ENCODE data around the gene FHIT. TPM values are rescaled to one million over a fixed set of nuclear protein-coding genes. Genes with fewer than 3 reads are reported as not detected.

The FHIT gene
- total RNA-seq, 1 donor from 2014 or later: 11.7 TPM

DNA sequence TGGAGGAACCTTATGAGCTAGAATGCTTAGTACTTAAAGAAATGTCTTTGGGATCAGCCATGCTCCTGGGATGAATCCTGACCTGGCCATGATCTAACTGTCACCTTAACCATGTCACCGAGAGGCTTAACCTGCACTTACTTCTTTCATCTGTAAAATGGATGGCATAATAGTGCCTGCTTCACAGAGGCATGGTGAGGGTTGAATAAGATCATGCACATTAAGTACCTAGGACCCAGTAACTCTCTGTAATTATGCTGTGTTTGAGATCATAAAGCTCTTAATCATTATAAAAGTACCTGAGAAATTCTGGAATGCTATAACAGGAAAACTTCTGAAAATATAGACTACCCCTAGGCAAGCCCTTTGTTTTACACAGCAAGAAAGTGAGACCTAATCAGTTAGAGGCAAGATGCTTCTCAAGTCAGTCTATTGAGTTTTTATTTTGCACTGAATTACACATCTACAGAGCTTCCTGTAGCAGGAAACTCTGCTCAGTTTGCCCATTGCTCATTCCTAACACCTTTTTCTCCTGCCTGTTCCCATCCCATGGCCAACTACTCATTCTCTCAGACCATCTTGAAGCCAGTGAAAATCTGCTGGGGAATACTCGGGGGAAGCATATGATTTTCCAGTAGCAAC, 1185.9 kb downstream of the FHIT start:
- TF ChIP-seq, protein P1, sequence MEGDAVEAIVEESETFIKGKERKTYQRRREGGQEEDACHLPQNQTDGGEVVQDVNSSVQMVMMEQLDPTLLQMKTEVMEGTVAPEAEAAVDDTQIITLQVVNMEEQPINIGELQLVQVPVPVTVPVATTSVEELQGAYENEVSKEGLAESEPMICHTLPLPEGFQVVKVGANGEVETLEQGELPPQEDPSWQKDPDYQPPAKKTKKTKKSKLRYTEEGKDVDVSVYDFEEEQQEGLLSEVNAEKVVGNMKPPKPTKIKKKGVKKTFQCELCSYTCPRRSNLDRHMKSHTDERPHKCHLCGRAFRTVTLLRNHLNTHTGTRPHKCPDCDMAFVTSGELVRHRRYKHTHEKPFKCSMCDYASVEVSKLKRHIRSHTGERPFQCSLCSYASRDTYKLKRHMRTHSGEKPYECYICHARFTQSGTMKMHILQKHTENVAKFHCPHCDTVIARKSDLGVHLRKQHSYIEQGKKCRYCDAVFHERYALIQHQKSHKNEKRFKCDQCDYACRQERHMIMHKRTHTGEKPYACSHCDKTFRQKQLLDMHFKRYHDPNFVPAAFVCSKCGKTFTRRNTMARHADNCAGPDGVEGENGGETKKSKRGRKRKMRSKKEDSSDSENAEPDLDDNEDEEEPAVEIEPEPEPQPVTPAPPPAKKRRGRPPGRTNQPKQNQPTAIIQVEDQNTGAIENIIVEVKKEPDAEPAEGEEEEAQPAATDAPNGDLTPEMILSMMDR (conservative IDR thresholded peaks at IDR 0.05): no peak
- no peak overlapping the region for H3K27ac Mint-ChIP-seq
- no peaks in the 10 kb centered on the region for H3K4me1 Mint-ChIP-seq (ENCODE audit: unreplicated experiment)
- no peaks in the 10 kb centered on the region for H3K36me3 Mint-ChIP-seq
- H3K9me3 Mint-ChIP-seq: no peaks in the 10 kb centered on the region
- no peak overlapping the region for H3K4me3 Mint-ChIP-seq
- peaks cover 12% of the 10 kb centered on the region for H3K27me3 Mint-ChIP-seq
- no peak for DNase-seq (ENCODE audit: extremely low spot score, unreplicated experiment)

DNA sequence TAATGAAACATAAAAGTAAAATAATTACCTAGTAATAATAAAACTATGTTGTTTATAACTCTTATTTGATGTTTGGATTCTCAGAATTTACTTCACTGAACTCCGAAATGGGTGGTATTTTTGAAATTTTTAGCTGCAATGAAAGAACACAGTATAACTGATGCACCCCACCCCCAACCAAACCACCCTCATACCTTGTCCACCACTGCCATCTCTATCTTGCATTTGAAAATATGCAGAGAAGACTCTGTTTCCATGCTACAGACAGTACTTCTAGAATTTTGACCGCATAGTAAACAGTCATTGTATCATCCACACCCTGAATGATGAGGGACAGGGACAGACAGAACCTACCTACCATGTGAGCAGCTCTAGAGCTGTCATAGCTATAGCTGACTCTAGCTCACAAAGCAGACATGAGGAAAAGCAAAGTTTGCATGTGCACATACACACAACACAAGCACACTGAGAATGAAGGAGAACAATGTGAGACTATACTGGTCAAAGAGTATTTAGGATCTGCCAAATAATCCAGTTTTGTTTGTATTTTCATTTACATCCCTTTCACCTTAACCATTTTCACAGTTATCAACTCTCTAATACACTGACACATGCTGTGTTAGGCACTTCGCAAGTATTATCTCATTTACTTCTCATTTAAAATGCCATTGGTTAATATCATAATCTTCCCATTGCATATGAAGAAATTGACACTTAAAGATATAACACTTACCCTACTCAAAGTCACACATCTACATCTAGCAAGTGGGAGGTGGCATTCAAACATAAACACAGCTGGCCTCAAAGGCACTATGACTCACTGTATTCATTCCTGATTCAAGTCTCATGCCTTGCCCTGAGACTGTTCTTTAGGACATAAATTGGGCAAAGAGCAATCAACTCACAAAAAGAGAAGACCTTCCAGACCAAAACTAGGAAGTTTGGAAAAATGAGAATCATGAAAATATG, 1186.8 kb downstream of the FHIT start:
- Mint-ChIP-seq H3K36me3 (no peaks in the 10 kb centered on the region), H3K9me3 (no peaks in the 10 kb centered on the region), H3K4me3 (no peak overlapping the region), H3K27me3 (peaks cover 12% of the 10 kb centered on the region), H3K4me1 (ENCODE audit: unreplicated experiment) (no peaks in the 10 kb centered on the region), H3K27ac (no peak overlapping the region)
- TF ChIP-seq, protein P1 (conservative IDR thresholded peaks at IDR 0.05): no peak
- no peak for DNase-seq (ENCODE audit: extremely low spot score, unreplicated experiment)

DNA sequence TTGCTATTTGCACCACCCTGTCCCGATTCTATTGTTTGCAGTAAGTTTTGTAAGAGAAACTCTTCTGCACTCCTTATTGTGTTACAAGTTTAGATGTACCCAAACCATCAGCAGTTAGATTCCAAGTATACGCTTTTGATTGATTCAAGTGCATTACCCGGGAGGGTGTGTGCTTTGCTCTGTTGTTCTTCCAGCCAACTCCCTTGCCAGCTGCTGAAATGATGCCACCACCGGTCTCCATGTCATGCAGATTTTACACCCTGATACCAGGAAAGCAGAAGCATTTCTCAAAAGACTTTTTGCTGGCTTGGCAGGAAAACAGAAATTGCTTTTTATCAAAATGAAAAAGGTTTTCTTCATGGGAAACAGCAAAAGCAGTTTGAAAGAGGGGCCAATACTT, 1194.8 kb downstream of the FHIT start:
- Mint-ChIP-seq H3K27ac (peak overlapping the region; percentile 14), H3K36me3 (no peaks in the 10 kb centered on the region), H3K9me3 (peaks cover 3% of the 10 kb centered on the region), H3K27me3 (peaks cover 30% of the 10 kb centered on the region), H3K4me1 (ENCODE audit: unreplicated experiment) (peaks cover 8% of the 10 kb centered on the region), H3K4me3 (no peak overlapping the region)
- TF ChIP-seq, protein P1 (conservative IDR thresholded peaks at IDR 0.05): no peak
- no peak for DNase-seq (ENCODE audit: extremely low spot score, unreplicated experiment)

DNA sequence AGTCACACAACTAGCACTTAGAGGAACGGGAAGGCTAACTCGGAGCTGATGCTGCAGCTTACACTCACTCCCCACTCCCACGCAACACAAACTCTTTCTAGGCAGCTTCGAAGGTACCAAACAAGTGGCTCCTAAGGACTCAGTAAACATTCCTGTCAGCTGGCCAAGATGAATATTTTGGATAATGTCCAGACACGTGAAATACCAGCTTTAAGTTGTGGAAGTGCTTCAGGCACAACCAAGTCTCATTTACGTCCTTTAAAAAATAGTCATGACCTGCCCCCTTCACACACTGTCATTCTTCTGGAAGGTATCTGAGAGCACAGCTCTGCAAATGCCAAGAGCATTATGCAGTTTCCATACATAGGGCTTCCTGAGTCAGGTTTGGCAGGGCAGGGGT, 1195.5 kb downstream of the FHIT start:
- H3K4me1 Mint-ChIP-seq (ENCODE audit: unreplicated experiment): peaks cover 8% of the 10 kb centered on the region
- H3K9me3 Mint-ChIP-seq: peaks cover 3% of the 10 kb centered on the region
- peak overlapping the region; percentile 14 for H3K27ac Mint-ChIP-seq
- H3K27me3 Mint-ChIP-seq: peaks cover 27% of the 10 kb centered on the region
- TF ChIP-seq, protein P1 (conservative IDR thresholded peaks at IDR 0.05): no peak
- H3K4me3 Mint-ChIP-seq: no peak overlapping the region
- H3K36me3 Mint-ChIP-seq: no peaks in the 10 kb centered on the region
- DNase-seq (ENCODE audit: extremely low spot score, unreplicated experiment): no peak

DNA sequence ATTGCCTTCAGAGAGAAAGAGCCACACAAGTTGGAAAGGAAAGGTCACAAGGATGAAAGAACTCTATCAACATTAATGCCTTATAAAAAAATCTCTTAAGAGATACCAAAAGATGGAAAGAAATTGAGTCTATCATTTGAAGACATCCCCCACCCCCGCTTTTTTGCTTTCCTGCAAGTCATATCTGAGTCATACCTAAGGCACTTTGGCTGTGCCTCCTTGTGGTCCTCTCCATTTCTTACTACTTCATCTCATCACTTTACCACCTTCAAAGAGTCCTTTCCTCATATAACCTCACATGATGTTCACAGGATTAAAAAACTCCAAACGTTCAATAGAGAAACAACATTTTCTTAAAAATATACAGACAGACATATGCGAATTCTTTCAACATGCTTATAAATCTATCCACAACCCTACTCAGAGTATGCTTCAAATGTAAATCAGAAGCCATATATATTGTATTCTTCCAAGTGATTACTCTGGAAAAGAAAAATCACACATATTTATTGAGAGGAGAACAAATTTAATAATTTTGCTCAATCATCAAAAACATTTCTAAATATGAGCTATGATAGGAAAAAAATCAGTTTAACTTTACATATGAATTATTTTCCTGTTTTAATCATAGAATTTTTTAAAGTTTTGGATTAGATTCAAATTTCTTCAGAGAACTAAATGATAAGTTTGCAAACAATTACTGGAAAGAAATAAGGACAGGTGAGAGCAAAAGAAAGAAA, 1197.6 kb downstream of the FHIT start:
- H3K27ac Mint-ChIP-seq: no peak overlapping the region
- peaks cover 8% of the 10 kb centered on the region for H3K4me1 Mint-ChIP-seq (ENCODE audit: unreplicated experiment)
- DNase-seq (ENCODE audit: extremely low spot score, unreplicated experiment): no peak
- peaks cover 2% of the 10 kb centered on the region for H3K9me3 Mint-ChIP-seq
- TF ChIP-seq, protein P1 (conservative IDR thresholded peaks at IDR 0.05): no peak
- H3K36me3 Mint-ChIP-seq: no peaks in the 10 kb centered on the region
- H3K4me3 Mint-ChIP-seq: no peak overlapping the region
- peaks cover 30% of the 10 kb centered on the region for H3K27me3 Mint-ChIP-seq
